Neuronal stem cell (in vitro differentiated cells): ENCODE measurements around the gene CASQ1.
A peak's percentile ranks its signal among the peaks of the same experiment; 100 is the strongest.

ENCODE experiments used
- DNase-seq: peaks from one replicate; pipeline ENCODE4 v3.0.0-alpha.2; 2013; ENCODE audit warnings: low spot score
- H2AFZ ChIP-seq: one replicate; pipeline ENCODE4 v1.6.1; 2013; ENCODE audit warnings: mild to moderate bottlenecking, low read length, inconsistent platforms
- H2AK5ac ChIP-seq: 2 replicates; pipeline ENCODE4 v1.6.1; 2013; ENCODE audit warnings: low read depth, mild to moderate bottlenecking, inconsistent platforms, low read length, moderate library complexity, mixed read lengths
- H2BK120ac ChIP-seq: 2 replicates; pipeline ENCODE4 v1.6.1; 2013; ENCODE audit warnings: low read depth, mild to moderate bottlenecking, inconsistent platforms, low read length, moderate library complexity, mixed read lengths
- H2BK12ac ChIP-seq: one replicate; pipeline ENCODE4 v1.6.1; 2013; ENCODE audit warnings: low read length, inconsistent platforms
- H2BK15ac ChIP-seq: 2 replicates; pipeline ENCODE4 v1.6.1; 2013; ENCODE audit warnings: mild to moderate bottlenecking, low read length, inconsistent platforms, mixed read lengths
- H2BK5ac ChIP-seq: one replicate; pipeline ENCODE4 v1.6.1; 2013; ENCODE audit warnings: inconsistent platforms, mild to moderate bottlenecking, low read length, moderate library complexity
- H3K14ac ChIP-seq: one replicate; pipeline ENCODE4 v1.6.1; 2013; ENCODE audit warnings: low read length, inconsistent platforms
- H3K18ac ChIP-seq: 2 replicates; pipeline ENCODE4 v1.6.1; 2013; ENCODE audit warnings: low read length, inconsistent platforms
- H3K23ac ChIP-seq: 2 replicates; pipeline ENCODE4 v1.6.1; 2013; ENCODE audit warnings: low read depth, mild to moderate bottlenecking, mixed read lengths, low read length, inconsistent platforms; ENCODE audit not compliant: poor library complexity
- H3K27ac ChIP-seq: replicated peaks from 3 replicates; pipeline ENCODE4 v1.5.1; 2013; ENCODE audit warnings: low read length, inconsistent platforms
- H3K27me3 ChIP-seq, 3 experiments: 2 replicates each; pipeline ENCODE4 v1.6.1; 2013; ENCODE audit warnings: low read length in 3 of 3, mild to moderate bottlenecking in 2 of 3, inconsistent platforms in 1 of 3, low read depth in 1 of 3, mixed read lengths in 1 of 3, moderate library complexity in 1 of 3; ENCODE audit not compliant: control insufficient read depth in 3 of 3, insufficient read depth in 3 of 3
- H3K36me3 ChIP-seq, 2 donors: replicated peaks in 1 of 2; 2 replicates each; pipeline ENCODE4 v1.6.1; 2013; ENCODE audit warnings: low read length in 2 of 2; ENCODE audit not compliant: control insufficient read depth in 2 of 2, insufficient read depth in 2 of 2
- H3K4ac ChIP-seq: 2 replicates; pipeline ENCODE4 v1.6.1; 2013; ENCODE audit warnings: inconsistent platforms, mild to moderate bottlenecking, low read length, moderate library complexity
- H3K4me1 ChIP-seq, 2 donors: 1 replicate in 1 of 2; 2 replicates in 1 of 2; pipeline ENCODE4 v1.6.1; 2013; ENCODE audit warnings: low read length in 2 of 2, low read depth in 1 of 2; ENCODE audit not compliant: control insufficient read depth in 2 of 2, insufficient read depth in 1 of 2
- H3K4me2 ChIP-seq: one replicate; pipeline ENCODE4 v1.6.1; 2013; ENCODE audit warnings: mild to moderate bottlenecking, low read length, inconsistent platforms; ENCODE audit not compliant: insufficient read depth, poor library complexity, severe bottlenecking
- H3K4me3 ChIP-seq, 2 donors: 2 replicates each; pipeline ENCODE4 v1.5.1; 2013; ENCODE audit warnings: low read length in 2 of 2, mild to moderate bottlenecking in 2 of 2, inconsistent platforms in 1 of 2, moderate library complexity in 1 of 2
- H3K79me1 ChIP-seq: one replicate; pipeline ENCODE4 v1.6.1; 2013; ENCODE audit warnings: low read depth, mild to moderate bottlenecking, inconsistent platforms, low read length, moderate library complexity
- H3K9ac ChIP-seq: one replicate; pipeline ENCODE4 v1.6.1; 2013; ENCODE audit warnings: mild to moderate bottlenecking, low read depth, low read length, inconsistent platforms; ENCODE audit not compliant: poor library complexity
- H3K9me3 ChIP-seq, 2 donors: replicated peaks in 1 of 2; 2 replicates each; pipeline versions ENCODE3 to v1.6.1; 2013; ENCODE audit warnings: low read length in 2 of 2, mild to moderate bottlenecking in 2 of 2, inconsistent platforms in 1 of 2, low read depth in 1 of 2, mixed read lengths in 1 of 2, moderate library complexity in 1 of 2; ENCODE audit not compliant: control insufficient read depth in 2 of 2, insufficient read depth in 1 of 2
- H4K8ac ChIP-seq: one replicate; pipeline ENCODE4 v1.6.1; 2013; ENCODE audit warnings: low read depth, mild to moderate bottlenecking, inconsistent platforms, low read length, moderate library complexity
- H4K91ac ChIP-seq: one replicate; pipeline ENCODE4 v1.6.1; 2013; ENCODE audit warnings: low read length, low read depth, mild to moderate bottlenecking, inconsistent platforms; ENCODE audit not compliant: poor library complexity
- WGBS, 2 donors: extraction: QIAGEN DNeasy Blood & Tissue Kit; methylation state at CpG; one replicate each; pipeline ENCODE4 v1.1.7; 2013; ENCODE audit warnings: missing lambda C conversion rate in 2 of 2, mixed read lengths in 1 of 2; ENCODE audit not compliant: insufficient read length in 2 of 2, insufficient replicate concordance in 1 of 2; ENCODE audit errors: extremely low coverage in 2 of 2; 5-methylcytosine and 5-hydroxymethylcytosine counted together

CASQ1 gene

DNA sequence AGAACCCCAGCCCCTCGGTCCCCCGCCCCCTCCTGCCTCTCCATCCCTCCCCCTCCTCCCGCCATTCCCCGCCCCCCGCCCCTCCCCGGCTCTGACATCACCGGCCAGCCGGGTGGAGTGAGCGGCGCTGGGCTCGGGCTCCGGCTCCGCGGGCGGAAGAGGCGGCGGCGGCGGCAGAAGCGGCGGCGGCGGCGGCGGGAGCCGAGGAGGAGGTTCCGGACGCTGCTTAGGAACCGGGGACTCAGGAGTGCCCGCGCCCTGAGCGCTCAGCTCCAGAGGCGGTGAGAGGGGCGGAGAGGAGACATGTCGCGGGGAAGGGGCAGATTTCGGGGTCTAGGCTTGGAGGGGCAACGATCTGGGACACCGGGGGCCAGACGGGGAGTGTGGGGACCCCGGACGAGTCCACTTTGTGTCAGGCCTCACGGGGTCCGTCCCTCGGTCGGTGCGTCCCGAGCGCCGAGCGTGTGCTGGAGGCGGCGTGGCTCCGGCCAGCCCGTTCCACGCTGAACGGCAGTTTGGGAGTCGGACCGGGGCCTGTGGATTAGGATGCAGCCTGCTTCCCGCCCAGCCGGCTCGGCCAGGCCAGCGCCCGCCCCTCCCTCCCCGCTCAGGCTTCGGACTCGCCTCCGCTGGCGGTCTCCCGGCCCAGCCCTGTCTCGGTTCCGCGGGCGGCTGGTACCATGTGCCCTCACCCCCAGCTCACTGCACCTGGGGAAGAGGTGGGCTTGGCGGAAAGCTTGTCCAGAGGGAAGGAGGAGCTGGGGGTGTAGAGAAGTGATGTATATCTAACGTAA lies 15.1 kb downstream of the CASQ1 start, which contains the start of gene PEA15:
Gene PEA15, plus strand, starts transcription at position 143 of the 794 bp plus-strand sequence. CDS start 6,161 bp downstream, outside the sequence.
- peak within 1 kb of the TSS; percentile 82 for H3K23ac ChIP-seq
- H3K27me3 ChIP-seq = no peaks in the 10 kb centered on the region
- no peak within 1 kb of the TSS for H4K8ac ChIP-seq
- peak within 1 kb of the TSS; percentile 44 for H3K27ac ChIP-seq
- H3K4me3 ChIP-seq = peak within 1 kb of the TSS; percentile 94 to 98
- DNase-seq = peak; percentile 67
- H2BK15ac ChIP-seq = peak within 1 kb of the TSS; percentile 96
- peak within 1 kb of the TSS; percentile 97 for H3K4me2 ChIP-seq
- H3K18ac ChIP-seq = peak within 1 kb of the TSS; percentile 98
- H3K36me3 ChIP-seq = peaks cover 16 to 34% of the 10 kb centered on the region in 2 donors
- peak within 1 kb of the TSS; percentile 88 for H2BK5ac ChIP-seq
- peak within 1 kb of the TSS; percentile 79 for H2AK5ac ChIP-seq
- peak within 1 kb of the TSS; percentile 99 for H3K9ac ChIP-seq
- peaks cover 45 to 46% of the 10 kb centered on the region in 2 donors for H3K4me1 ChIP-seq
- H2BK12ac ChIP-seq = peak within 1 kb of the TSS; percentile 52
- peak within 1 kb of the TSS; percentile 94 for H2AFZ ChIP-seq
- H3K4ac ChIP-seq = no peak within 1 kb of the TSS
- H3K9me3 ChIP-seq = no peaks in the 10 kb centered on the region
- H4K91ac ChIP-seq = no peak within 1 kb of the TSS
- H2BK120ac ChIP-seq = peak within 1 kb of the TSS; percentile 37
- WGBS, 2 donors = no CpG with 5 or more reads among the region's 76 CpGs
- peaks cover 8% of the 10 kb centered on the region for H3K79me1 ChIP-seq
- peak within 1 kb of the TSS; percentile 97 for H3K14ac ChIP-seq

DNA sequence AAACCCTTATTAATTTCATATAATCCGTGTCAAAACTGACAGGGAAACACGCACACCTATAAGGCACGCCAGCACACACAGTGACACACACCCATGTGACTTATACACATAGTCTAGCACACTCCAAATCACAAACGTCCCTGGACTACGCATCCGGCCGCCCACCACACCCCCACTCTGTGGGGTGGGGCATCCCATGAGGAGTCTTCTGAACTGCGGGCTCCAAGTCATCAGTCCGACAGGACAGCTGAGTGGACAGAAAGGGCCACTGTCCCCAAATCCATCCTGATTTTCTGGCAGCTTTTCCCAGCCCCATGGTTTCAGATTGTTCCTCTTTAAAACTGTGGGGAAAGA lies 15.6 kb downstream of the CASQ1 start:
- Histone ChIP-seq H2BK15ac (no peak overlapping the region), H3K4me1 (peaks cover 50 to 52% of the 10 kb centered on the region in 2 donors), H3K36me3 (peaks cover 18 to 39% of the 10 kb centered on the region in 2 donors), H3K4me2 (peak overlapping the region; percentile 97), H3K4ac (no peak overlapping the region), H4K91ac (no peak overlapping the region), H3K4me3 (peak overlapping the region; percentile 94 to 98), H3K9me3 (no peaks in the 10 kb centered on the region), H3K79me1 (peaks cover 8% of the 10 kb centered on the region), H3K27me3 (no peaks in the 10 kb centered on the region), H2BK120ac (no peak overlapping the region), H3K14ac (no peak overlapping the region), H2BK5ac (no peak overlapping the region), H3K18ac (no peak overlapping the region), H4K8ac (no peak overlapping the region), H3K27ac (peak overlapping the region; percentile 25), H2AFZ (peak overlapping the region; percentile 94), H2BK12ac (no peak overlapping the region), H2AK5ac (no peak overlapping the region), H3K23ac (no peak overlapping the region), H3K9ac (no peak overlapping the region)
- DNase-seq = no peak
- no CpG with 5 or more reads among the region's 9 CpGs for WGBS, 2 donors

DNA sequence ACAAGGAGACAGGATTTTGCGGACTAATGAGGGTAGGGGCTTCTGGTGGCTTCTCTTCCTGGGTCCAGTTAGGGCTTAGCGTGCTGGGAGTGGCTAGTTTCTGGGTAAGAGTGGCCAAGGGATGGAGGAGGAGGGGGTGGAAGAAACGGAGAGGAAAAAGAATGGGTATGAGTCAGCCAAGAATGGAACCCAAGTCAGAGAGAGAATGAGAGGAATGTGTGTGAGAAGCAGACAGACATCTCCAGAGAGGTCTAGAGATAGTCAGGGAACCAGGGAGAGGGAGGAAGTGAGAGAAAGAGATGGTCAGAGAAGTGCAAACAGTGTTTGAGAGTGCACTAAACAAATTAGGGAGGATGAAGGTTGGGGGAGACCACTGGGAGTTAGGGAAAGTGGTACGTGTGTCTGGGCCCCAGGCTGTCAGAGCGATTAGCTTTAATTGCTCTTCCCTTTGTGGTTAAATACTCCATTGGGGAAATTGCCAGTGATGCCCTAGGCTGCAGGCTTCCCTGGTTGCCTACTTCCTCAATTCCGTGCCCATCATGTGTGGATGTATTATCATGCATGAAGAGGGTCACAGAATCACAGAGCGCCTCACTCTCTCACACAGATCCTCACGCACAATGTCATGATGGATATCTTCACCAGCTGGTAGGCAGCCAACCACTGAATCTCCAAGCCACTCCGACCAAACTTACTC lies 16.2 kb downstream of the CASQ1 start:
- Histone ChIP-seq H3K27me3 (no peaks in the 10 kb centered on the region), H3K4ac (no peak overlapping the region), H3K9ac (no peak overlapping the region), H3K4me2 (peak overlapping the region; percentile 97), H3K4me3 (peak overlapping the region; percentile 94 to 98), H2AK5ac (no peak overlapping the region), H3K18ac (no peak overlapping the region), H2BK12ac (no peak overlapping the region), H3K9me3 (no peaks in the 10 kb centered on the region), H2BK15ac (no peak overlapping the region), H3K36me3 (peaks cover 22 to 44% of the 10 kb centered on the region in 2 donors), H4K8ac (no peak overlapping the region), H3K14ac (no peak overlapping the region), H3K79me1 (peaks cover 8% of the 10 kb centered on the region), H4K91ac (peak overlapping the region; percentile 26), H3K4me1 (peaks cover 56 to 57% of the 10 kb centered on the region in 2 donors), H2BK120ac (no peak overlapping the region), H3K27ac (peak overlapping the region; percentile 25), H3K23ac (no peak overlapping the region), H2AFZ (no peak overlapping the region), H2BK5ac (no peak overlapping the region)
- WGBS, 2 donors = no CpG with 5 or more reads among the region's 9 CpGs
- DNase-seq = peak; percentile 30

DNA sequence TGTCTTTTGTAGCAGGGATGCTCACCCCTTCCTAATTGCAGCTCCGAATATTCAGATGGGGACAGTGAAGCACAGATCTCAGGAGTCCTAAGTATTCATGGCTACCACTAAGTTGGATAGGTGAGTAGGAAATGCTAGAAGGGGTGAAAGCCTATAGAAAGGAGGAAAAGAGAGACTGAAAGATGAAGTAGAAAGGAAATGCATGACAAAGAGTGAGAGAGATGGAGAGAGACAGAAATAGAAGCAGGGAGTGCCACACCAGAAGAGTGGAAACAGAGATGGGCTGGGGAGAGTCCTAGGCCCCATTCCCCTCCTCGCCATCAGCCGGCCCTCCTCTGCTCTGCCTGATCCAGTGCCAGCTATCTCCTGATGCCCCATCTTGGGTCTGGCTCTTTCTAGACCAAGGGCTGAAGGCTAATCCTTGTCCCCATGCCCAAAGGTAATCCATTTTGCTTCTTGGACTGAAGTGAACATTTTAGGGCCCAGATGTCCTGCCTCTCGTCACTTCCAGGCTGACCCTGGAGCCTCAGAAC lies 16.8 kb downstream of the CASQ1 start:
- Histone ChIP-seq H2BK120ac (no peak overlapping the region), H3K4me1 (peaks cover 59 to 60% of the 10 kb centered on the region in 2 donors), H3K4ac (no peak overlapping the region), H3K23ac (no peak overlapping the region), H3K4me2 (no peak overlapping the region), H3K4me3 (no peak overlapping the region), H3K27me3 (no peaks in the 10 kb centered on the region), H4K91ac (no peak overlapping the region), H3K14ac (no peak overlapping the region), H3K9me3 (no peaks in the 10 kb centered on the region), H2BK5ac (no peak overlapping the region), H2AFZ (no peak overlapping the region), H4K8ac (no peak overlapping the region), H2BK12ac (no peak overlapping the region), H2BK15ac (no peak overlapping the region), H3K36me3 (peaks cover 25 to 50% of the 10 kb centered on the region in 2 donors), H2AK5ac (no peak overlapping the region), H3K27ac (no peak overlapping the region), H3K79me1 (peaks cover 8% of the 10 kb centered on the region), H3K9ac (no peak overlapping the region), H3K18ac (no peak overlapping the region)
- no peak for DNase-seq
- WGBS, 2 donors = no CpG with 5 or more reads among the region's 4 CpGs
